HG02884 (cell line): Measurements from ENCODE around the gene FSTL4.

ENCODE experiments used
- ATAC-seq: cut with Tn5 transposase; IDR thresholded peaks from one replicate; pipeline ENCODE4 v1.9.1; 2021; ENCODE audit warnings: mild to moderate bottlenecking, moderate library complexity; ENCODE audit not compliant: unreplicated experiment

Gene FSTL4

DNA sequence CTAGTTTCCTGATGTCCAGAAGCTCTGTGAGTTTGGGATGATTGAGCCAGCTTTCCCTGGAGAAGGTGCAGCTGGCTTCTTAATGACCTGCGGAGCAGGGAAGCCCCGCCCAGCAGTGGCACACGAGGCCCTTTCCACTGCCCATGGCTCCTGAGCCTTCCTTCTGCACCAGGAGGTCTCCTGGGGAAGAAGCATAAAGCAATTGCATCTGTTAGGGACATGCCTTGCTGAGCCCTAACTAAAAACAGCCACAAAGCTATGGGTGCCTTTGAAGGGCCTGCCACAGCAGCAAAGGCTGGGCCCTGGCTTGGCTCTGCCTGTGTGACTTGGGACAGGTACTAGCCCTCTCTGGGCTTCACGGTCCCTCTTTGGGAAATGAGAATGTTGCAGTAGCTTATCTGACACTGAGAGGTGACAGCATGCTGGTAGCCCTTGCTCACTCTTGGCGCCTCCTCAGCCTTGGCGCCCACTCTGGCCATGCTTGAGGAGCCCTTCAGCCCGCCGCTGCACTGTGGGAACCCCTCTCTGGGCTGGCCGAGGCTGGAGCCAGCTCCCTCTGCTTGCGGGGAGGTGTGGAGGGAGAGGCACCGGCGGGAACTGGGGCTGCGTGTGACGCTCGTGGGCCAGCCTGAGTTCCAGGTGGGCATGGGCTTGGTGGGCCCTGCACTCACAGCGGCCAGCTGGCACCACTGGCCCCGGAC lies 218.4 kb downstream of the FSTL4 start:
- ATAC-seq: no peak

DNA sequence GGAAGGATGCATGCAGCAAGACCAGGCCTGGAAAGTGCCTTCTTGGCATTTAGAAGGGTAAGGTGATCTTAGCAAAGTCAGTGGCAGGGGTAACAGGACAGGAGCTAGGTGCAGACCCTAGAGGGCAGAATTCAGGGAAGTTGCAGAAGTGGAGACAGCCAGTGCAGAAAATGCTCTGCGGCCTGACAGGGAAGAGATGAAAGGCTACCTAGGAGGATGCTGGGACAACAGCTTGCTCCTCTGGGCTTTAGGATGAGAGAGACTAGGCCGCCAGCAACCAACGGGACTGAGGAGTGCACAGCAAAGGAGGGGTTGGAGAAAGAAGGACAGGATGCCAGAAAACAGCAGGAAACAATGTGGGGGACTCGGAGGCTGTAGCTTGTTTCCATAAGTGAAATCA lies 219.9 kb downstream of the FSTL4 start:
- ATAC-seq: no peak

GRCh38 chr5:133391354-133392136 lies 220.8 kb downstream of the FSTL4 start:
- ATAC-seq: no peak

DNA sequence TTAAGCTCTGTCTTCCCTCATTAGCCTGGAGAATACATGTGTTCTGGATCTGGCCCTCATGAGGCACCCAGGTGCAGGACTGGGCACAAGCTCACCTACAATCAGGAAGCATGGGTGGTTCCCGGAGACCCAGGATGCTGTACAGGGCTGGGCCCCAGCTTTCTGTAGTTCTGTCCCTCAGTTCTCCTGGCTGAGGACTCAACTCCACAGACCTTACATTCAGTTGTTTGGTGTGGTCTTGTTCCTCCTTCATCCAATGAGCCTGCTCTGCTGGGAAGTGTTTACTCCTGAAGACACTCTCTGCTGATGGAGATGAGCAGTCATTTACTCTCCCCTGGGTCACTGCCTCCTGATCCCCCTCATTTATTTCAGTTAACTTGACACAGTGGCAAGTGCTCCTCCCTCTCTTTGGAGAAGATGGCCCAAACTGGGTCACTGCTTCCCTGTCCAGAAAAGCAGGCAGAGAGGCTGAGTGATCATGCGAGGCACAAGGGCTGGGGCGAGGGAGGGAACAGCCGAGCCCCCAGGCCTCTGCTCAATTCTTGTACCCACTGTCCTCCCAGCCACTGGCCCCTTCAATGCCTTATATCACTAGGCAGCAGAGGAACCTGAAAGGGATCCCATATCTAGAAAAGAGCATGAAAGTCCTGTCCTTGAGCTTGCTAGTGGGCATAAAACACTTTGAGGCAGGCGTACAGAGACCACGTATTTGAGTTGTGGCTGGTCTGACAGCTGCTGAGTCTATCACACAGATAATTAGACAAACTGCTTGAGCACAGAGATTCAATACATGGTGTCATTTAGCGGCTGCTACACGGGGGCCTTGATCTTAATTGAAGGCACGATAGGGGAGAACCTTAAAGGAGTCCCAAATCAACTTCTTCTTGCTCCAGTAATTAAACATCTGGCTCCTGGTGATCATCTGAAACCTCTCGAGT lies 221.7 kb downstream of the FSTL4 start:
- ATAC-seq: no peak

GRCh38 chr5:133389066-133389590 lies 223.2 kb downstream of the FSTL4 start:
- ATAC-seq: no peak

DNA sequence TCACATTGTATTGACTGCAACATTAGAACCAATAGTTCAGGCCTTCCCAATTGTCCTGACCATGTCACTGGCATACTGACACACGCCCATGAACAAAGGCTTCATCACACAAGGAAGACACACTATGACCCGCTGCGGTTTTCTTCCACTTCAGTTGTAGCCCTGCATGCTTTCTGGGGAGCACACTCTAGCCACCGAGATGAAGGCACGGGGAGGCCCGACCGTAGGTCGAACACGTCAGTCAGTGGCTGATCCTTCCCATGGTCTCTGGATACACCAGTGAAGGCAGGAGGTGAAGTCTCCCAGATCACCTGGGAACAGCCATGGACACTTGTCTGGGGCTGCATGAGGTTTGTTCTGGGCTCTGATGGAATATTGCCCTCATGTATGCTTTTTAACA lies 224.7 kb downstream of the FSTL4 start:
- no peak for ATAC-seq

DNA sequence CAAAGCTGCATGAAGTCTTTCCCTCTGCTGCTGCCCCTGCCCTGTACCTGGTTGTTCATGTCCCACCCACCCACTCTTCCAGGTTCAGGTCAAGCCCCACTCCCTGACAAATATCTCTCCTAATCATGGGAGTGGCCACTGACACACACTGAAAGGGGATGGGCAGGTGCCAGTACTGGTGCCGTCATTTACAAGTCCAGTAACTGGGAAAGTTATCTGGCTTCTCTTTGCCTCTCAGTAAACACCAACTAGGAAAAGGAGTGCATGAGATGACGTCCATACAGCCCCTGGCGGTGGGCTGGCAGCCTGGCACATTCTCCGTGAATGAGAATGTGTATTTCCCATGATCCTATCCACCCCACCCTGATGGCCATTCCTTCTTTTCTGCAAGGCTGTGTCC lies 225.2 kb downstream of the FSTL4 start:
- ATAC-seq: no peak

DNA sequence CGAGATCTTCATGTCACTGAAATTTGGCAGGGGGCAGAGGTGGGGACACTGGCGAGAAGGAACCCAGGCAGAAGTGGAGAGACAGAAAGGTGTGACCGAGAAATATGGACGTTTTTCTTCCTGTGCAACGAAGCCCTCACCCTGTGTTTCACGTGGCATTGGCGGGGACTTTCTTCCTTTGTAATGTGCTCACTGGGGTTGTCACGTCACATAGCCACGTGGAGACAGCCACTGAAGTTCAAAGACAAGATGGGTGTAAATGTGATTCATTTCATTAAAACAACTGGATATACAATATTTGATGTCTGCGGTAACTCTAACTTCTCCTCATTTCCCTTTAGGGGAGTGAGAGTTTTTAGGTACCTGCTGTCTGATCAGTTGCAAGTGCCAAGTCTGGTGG lies 225.7 kb downstream of the FSTL4 start:
- no peak for ATAC-seq

- no peak for ATAC-seq
Measured at GRCh38 chr5:133385346-133385745, 227.0 kb downstream of the FSTL4 start.

- ATAC-seq: no peak
Measured at GRCh38 chr5:133384903-133385302, 227.4 kb downstream of the FSTL4 start.

DNA sequence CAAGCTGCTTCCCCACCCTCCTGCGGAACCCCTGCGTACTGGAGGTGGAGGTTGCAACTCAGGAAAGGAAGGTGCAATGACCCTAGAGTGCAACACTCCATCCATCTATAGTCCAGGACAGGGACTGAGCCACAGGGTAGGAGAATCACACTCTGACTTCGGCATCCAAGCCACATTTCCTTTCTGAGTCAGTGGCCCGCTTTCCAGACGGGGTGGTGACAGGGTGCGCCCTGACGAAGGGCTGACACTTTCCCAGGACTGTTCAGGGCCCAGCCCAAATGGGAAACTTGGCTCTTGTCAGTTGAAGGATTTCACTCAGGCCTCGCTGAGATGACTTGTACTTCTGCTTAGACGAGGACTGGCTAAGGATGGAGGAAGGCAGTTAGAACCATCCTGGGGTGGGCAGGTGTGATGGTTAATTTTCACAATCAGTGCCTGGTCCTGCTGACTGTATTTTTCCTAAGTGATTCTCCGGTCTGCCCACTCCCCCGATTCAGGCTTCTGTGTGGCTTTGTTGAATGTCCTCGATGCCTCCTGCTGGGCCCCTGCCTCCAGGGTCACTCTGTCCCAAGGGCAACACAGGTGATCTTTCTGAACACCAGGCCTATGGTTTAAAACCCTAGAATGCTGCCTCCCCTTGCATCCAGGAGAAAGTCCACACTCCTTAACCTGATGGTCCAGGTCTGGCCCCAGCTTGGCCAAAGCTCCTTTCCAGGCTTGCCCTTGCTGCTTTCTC lies 228.1 kb downstream of the FSTL4 start:
- no peak for ATAC-seq

GRCh38 chr5:133383580-133383939 lies 228.8 kb downstream of the FSTL4 start:
- ATAC-seq: no peak

- no peak for ATAC-seq
Measured at GRCh38 chr5:133382661-133383579, 229.4 kb downstream of the FSTL4 start.

DNA sequence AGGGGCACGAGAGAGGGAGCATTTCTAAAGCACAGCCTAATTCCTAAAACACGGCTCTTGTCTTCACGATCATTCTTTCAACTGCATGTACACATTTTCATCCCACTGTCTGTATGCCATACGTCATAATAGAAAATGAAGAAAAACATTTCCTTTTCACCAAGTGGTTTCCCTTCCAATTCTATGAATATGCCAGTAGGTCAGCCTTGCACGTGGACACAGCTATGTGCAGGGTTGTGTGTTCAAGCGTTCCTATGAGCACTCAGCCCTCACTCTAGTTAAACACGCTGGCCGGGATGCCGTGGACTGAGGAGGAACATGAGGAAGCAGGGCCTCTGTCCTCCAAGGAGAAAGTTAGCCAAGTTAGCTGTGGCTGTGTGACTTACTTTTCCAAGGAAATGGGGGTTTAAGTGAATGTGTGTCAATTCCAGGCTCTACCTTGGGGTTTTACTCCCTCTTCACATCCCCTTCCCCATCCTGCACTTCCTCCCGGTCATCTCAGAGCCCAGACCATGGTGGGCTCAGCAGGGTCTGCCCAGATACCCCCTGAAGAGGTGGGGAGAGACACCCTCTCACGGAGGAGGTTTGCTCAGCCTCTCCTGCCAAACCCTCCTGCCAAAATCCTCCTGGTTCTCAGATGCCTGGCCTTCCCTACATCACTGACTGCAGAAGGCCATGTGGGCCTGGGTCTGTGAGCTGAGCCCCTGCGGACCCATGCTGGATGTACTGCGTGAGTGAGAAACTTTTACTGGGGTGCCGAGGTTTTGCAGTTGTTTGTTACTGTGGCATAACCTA lies 230.6 kb downstream of the FSTL4 start:
- ATAC-seq: no peak

DNA sequence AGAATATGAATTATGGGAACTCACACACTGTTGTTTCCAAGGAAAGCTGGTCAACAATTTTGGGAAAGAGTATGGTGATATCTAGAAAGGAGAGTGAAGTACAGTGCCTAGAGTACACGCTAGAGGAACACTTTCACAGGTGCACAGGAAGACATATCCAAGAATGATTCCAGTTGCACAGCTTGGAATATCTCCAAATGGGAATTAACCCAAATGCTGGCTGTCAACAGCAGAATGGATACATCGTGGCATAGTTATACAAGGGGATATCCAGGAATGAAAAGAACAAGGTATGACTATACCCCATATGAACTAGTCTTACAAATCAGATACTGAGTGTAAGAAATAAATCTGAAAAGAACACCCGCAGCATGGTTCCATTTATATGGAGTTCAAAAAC lies 231.3 kb downstream of the FSTL4 start:
- no peak for ATAC-seq

DNA sequence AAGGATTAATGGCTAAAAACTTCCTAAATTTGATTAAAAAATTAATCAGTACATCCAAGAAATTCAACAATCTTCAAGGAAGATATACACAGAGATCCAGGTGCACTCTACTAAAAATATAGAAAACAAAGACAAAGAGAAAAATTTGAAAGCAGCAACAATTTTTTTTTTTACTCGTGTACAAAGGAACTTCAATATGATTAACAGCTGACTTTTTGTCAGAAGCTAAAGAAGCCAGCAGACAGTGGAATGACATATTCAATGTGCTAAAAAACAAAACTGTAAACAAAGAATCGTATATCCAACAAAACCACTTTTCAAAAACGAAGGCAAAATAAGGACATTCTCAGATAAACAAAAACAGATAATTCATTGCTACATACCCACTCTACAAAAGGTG lies 234.6 kb downstream of the FSTL4 start:
- no peak for ATAC-seq

DNA sequence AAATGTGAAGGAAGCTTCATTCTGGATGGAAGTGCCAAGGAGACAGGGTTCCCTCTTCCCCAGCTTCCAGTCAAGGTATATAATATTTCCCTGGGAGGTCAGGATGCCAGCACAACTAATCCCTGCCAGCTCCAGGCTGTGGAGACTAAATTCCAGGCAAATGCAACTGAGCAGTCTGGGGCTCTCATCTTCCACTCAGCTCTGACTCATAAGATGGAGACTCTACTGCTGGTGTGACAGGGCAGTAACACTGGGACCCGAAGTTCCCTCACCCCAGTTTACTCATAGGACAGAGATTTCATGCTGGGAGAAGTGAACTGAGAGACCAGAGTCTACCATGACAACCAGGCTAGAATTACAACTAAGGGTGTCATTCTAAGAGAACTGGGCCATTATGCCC lies 235.4 kb downstream of the FSTL4 start:
- no peak for ATAC-seq

DNA sequence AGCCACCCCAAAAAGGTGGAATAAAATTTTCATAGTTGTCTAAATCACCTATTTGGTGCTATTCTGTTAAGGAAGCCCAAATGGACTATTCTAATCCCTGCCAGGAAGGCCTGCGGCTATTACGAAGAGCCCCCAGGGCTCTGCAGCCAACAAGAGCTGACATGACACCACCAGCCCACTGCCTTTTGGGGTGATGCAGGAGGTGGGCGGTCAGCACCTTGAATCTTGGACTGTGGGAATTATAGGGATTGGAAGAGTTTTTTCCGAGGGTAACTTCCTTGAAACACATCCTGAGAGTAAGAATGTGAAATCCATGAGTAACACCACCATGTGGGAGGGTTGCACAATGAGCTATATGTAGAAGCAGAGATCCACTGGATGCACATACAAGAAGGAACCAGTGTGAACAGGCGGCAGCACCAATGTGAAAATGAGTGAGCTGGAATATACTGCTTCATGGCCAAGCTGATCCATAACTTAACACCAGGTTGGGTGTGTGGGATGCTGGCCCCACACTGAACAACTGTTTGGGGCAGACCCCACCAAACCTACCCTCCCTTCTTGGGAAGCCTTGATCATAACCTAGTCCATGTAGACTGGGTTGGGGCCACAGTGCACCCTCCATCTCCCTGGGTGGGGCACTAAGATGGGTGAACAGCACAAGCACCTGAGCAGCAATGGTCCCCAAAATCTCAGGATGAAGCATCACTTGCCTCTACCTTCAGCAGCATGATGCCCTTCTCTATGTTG lies 239.0 kb downstream of the FSTL4 start:
- ATAC-seq: no peak
